Adrenal gland (tissue), 5 donors: ENCODE data around the gene SMARCC1.

ENCODE experiments used
- CTCF ChIP-seq, 6 experiments: fragments of 450-650 bp in 4 of 6; fragments of 200-600 bp in 2 of 6; sonication (generic) in 1 of 6; IDR thresholded peaks; 1 replicate in 5 of 6; 2 replicates in 1 of 6; pipeline versions ENCODE4 v1.5.1 to v1.8.0; 2016 to 2021; ENCODE audit warnings: antibody characterized with exemption in 6 of 6, mild to moderate bottlenecking in 2 of 6, moderate library complexity in 1 of 6
- POLR2A ChIP-seq, 2 donors: fragments of 450-650 bp; IDR thresholded peaks; one replicate each; pipeline ENCODE4 v1.6.1; 2017; ENCODE audit warnings: antibody characterized with exemption in 2 of 2, mild to moderate bottlenecking in 2 of 2, moderate library complexity in 1 of 2
- donor health status: DM: no; HTN: no; CAD: no.

GRCh38 chr3:47614788-47615187 lies 166.9 kb downstream of the SMARCC1 start:
- TF ChIP-seq CTCF (IDR thresholded peaks at IDR 0.05) (no peak), POLR2A (IDR thresholded peaks at IDR 0.05) (no peak)
